SK-N-SH (cell line): Measurements from ENCODE around the gene CLMP. TPM values are rescaled to one million over a fixed set of nuclear protein-coding genes. Genes with fewer than 3 reads are reported as not detected.

Source experiments
- GATA2 ChIP-seq: sonication (generic); formaldehyde crosslinking; IDR thresholded peaks from 2 replicates; pipeline ENCODE4 v1.5.0; 2020; ENCODE audit warnings: mild to moderate bottlenecking, missing genetic modification reagents
- IRF3 ChIP-seq: fragments of 150-350 bp; IDR thresholded peaks from 2 replicates; pipeline ENCODE4 v1.6.1; 2016; ENCODE audit warnings: mild to moderate bottlenecking, low read depth, low read length
- JUND ChIP-seq: IDR thresholded peaks from 2 replicates; pipeline ENCODE4 v1.4.0; 2012
- MEF2A ChIP-seq: IDR thresholded peaks from 2 replicates; pipeline ENCODE4 v1.4.0; 2012; ENCODE audit warnings: low read depth, borderline replicate concordance
- POLR2AphosphoS5 ChIP-seq: IDR thresholded peaks from 2 replicates; pipeline ENCODE4 v1.6.1; 2012; ENCODE audit warnings: low read depth, low read length
- RFX5 ChIP-seq: IDR thresholded peaks from 2 replicates; pipeline ENCODE4 v1.6.1; 2012; ENCODE audit warnings: mild to moderate bottlenecking, improper control_type of control experiment, low read length
- SMC3 ChIP-seq: IDR thresholded peaks from 2 replicates; pipeline ENCODE4 v1.6.1; 2012; ENCODE audit warnings: low read depth, low read length, improper control_type of control experiment
- TAF1 ChIP-seq: IDR thresholded peaks from 2 replicates; pipeline ENCODE4 v1.6.1; 2012; ENCODE audit warnings: low read depth, mild to moderate bottlenecking, low read length, moderate library complexity, borderline replicate concordance
- polyA plus RNA-seq, 3 experiments: library from polyadenylated mRNA; depleted of rRNA; stranded (reverse); fragments of >200 nt; gene quantifications; 2 replicates each; pipeline ENCODE4 v1.2.3, GENCODE V29; 2012
- TF ChIP-seq, protein P1 (sequence below): IDR thresholded peaks from 2 replicates; pipeline ENCODE4 v1.6.1; 2012; ENCODE audit warnings: mild to moderate bottlenecking, low read depth, low read length, moderate library complexity
- TF ChIP-seq, protein P2 (sequence below): IDR thresholded peaks from 2 replicates; pipeline ENCODE4 v1.4.0; 2012; ENCODE audit warnings: low read depth, borderline replicate concordance
- TF ChIP-seq, protein P3 (sequence below): IDR thresholded peaks from 2 replicates; pipeline ENCODE4 v1.4.0; 2012; ENCODE audit warnings: low read depth

CLMP gene
- polyA plus RNA-seq, 1 of the 3 experiments (the other 2 are of a cell fraction), result 61.9 TPM

DNA sequence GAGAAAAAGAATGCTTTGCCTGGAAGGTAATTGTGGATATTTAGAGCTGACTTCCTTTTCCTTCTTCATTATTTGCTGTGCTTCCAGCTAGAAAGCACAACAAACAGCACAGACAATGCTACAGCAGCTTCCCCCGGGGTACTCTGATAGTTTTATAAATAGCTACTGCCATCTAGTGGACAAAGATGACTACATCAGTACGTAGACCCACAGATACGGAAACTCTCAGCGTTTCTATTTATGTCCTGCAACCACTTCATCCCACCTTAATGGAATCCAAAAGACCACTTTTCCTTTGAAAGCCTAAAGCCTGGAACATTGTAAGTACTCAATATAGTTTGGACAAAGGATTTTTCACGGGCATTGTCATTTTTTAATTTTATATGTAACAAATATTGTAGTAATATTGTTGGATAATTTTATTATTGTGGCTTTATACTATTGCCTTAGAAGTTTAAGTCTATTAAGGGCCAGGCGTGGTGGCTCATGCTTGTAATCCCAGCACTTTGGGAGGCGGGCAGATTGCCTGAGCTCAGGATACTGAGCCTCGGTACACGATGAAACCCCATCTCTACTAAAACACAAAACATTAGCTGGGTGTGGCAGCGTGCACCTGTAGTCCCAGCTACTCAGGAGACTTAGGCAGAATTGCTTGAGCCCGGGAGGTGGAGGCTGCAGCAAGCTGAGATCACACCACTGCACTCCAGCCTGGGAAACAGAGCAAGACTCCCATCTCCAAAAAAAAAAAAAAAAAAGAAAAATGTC is 140.6 kb downstream of the CLMP start (continued):
- TF ChIP-seq IRF3, result no peak
- TF ChIP-seq, protein P1, sequence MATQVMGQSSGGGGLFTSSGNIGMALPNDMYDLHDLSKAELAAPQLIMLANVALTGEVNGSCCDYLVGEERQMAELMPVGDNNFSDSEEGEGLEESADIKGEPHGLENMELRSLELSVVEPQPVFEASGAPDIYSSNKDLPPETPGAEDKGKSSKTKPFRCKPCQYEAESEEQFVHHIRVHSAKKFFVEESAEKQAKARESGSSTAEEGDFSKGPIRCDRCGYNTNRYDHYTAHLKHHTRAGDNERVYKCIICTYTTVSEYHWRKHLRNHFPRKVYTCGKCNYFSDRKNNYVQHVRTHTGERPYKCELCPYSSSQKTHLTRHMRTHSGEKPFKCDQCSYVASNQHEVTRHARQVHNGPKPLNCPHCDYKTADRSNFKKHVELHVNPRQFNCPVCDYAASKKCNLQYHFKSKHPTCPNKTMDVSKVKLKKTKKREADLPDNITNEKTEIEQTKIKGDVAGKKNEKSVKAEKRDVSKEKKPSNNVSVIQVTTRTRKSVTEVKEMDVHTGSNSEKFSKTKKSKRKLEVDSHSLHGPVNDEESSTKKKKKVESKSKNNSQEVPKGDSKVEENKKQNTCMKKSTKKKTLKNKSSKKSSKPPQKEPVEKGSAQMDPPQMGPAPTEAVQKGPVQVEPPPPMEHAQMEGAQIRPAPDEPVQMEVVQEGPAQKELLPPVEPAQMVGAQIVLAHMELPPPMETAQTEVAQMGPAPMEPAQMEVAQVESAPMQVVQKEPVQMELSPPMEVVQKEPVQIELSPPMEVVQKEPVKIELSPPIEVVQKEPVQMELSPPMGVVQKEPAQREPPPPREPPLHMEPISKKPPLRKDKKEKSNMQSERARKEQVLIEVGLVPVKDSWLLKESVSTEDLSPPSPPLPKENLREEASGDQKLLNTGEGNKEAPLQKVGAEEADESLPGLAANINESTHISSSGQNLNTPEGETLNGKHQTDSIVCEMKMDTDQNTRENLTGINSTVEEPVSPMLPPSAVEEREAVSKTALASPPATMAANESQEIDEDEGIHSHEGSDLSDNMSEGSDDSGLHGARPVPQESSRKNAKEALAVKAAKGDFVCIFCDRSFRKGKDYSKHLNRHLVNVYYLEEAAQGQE, result no peak
- no peak for TF ChIP-seq RFX5
- 0 out of 2 replicates have a peak, but pooled peaks have one; percentile 8 for TF ChIP-seq TAF1
- peak; percentile 84 for TF ChIP-seq POLR2AphosphoS5
- no peak for TF ChIP-seq GATA2 (CRISPR knock-in tag)
- TF ChIP-seq SMC3, result peak; percentile 48; the same call in 1 of the 2 replicates
- no peak for TF ChIP-seq MEF2A
- 0 out of 2 replicates have a peak, but pooled peaks have one; percentile 31 for TF ChIP-seq JUND
- TF ChIP-seq, protein P2, sequence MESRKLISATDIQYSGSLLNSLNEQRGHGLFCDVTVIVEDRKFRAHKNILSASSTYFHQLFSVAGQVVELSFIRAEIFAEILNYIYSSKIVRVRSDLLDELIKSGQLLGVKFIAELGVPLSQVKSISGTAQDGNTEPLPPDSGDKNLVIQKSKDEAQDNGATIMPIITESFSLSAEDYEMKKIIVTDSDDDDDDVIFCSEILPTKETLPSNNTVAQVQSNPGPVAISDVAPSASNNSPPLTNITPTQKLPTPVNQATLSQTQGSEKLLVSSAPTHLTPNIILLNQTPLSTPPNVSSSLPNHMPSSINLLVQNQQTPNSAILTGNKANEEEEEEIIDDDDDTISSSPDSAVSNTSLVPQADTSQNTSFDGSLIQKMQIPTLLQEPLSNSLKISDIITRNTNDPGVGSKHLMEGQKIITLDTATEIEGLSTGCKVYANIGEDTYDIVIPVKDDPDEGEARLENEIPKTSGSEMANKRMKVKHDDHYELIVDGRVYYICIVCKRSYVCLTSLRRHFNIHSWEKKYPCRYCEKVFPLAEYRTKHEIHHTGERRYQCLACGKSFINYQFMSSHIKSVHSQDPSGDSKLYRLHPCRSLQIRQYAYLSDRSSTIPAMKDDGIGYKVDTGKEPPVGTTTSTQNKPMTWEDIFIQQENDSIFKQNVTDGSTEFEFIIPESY, result no peak
- TF ChIP-seq, protein P3, sequence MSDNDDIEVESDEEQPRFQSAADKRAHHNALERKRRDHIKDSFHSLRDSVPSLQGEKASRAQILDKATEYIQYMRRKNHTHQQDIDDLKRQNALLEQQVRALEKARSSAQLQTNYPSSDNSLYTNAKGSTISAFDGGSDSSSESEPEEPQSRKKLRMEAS, result no peak
